ENCODE data around the gene AP5Z1. TPM values are rescaled to one million over a fixed set of nuclear protein-coding genes. Genes with fewer than 3 reads are reported as not detected.

AP5Z1 gene
- total and polyA plus RNA-seq, 11 donors: 8.4 to 31.9 (median 13.4) TPM

DNA sequence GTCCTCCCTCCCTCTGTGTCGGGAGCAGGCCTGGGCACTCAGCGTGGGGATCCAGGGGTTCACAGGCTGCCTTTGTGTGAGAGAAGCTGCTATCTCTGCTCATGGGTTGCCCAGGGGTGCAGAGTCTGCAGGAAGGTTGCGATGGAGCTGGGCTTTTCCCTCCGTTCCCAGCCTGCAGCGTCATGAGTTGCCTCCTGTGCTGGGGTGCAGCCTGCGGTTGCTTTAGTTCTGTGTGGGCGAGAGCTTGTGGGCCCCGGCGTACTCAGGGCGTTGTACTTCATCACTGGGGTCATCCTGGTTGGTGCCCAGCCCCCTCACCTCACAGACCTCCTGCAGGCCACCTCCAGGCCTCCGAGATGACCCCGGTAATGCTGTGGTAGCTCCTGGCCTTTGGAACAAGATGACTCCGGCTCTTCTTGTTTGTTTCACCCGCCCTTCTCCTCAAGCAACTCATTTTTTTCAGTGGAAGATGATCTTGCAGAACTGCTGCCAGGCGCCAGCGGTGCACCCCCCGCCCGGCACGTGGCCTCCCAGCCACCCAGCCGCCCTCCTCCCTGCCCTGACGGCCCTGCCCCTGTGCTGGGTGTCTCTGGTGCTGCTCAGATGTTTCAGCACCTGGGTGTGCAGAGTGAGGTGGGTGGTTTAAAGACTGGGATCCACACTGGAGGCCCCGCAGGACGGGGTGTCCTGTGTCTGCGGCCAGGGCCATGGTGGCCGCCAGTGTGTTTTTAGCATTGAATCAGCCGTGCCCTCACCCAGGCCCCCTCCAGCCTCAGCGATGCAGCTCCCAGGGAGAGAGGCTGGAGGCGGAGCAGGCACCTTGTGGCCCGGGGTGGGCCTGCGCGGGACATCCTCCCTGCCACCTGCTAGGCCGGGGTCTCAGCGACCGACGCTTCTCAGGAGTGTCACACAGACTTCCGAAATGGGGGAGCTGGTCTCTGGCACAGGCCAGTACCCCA lies 7.2 kb downstream of the AP5Z1 start:
- H3K27me3 ChIP-seq: no peaks in the 10 kb centered on the region
- no peaks in the 10 kb centered on the region for H3K9me3 ChIP-seq
- ATAC-seq: no peak
- TF ChIP-seq, protein P1, sequence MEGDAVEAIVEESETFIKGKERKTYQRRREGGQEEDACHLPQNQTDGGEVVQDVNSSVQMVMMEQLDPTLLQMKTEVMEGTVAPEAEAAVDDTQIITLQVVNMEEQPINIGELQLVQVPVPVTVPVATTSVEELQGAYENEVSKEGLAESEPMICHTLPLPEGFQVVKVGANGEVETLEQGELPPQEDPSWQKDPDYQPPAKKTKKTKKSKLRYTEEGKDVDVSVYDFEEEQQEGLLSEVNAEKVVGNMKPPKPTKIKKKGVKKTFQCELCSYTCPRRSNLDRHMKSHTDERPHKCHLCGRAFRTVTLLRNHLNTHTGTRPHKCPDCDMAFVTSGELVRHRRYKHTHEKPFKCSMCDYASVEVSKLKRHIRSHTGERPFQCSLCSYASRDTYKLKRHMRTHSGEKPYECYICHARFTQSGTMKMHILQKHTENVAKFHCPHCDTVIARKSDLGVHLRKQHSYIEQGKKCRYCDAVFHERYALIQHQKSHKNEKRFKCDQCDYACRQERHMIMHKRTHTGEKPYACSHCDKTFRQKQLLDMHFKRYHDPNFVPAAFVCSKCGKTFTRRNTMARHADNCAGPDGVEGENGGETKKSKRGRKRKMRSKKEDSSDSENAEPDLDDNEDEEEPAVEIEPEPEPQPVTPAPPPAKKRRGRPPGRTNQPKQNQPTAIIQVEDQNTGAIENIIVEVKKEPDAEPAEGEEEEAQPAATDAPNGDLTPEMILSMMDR (IDR thresholded peaks at IDR 0.05): no peak
- no peak for TF ChIP-seq POLR2A (IDR thresholded peaks at IDR 0.05)
- peak in 1 of 5 donors; percentile 5 for DNase-seq
- no peak overlapping the region for H3K4me3 ChIP-seq
- H3K36me3 ChIP-seq: peaks cover 0 to 85% (median 70%) of the 10 kb centered on the region in 9 donors
- WGBS, 4 donors: 93 to 94% (median 94%) methylated on average over 28 to 36 of the region's 36 CpGs
- intact Hi-C loops (cut with DNase I): no loop called here
- H3K4me1 ChIP-seq: peaks cover 0 to 21% (median 1%) of the 10 kb centered on the region in 12 donors
- no peak overlapping the region for H3K27ac ChIP-seq

DNA sequence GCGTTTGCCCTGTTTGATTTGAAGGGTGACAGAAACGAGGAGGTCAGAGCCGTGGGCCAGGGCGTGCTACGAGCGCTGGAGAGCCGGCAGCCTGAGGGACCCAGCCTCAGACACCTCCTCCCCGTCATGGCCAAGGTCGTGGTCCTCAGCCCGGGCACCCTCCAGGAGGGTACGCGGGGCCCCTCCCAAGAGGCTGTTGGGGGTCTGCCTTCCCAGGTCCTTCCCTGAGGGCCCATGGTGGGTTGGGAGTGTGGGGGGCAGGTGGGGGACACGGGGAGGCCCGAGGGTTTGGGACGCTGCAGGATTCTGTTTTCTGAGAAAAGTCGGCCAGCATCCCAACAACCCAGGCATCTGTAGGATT lies 7.8 kb downstream of the AP5Z1 start:
- Histone ChIP-seq H3K4me3 (no peak overlapping the region), H3K27me3 (no peaks in the 10 kb centered on the region), H3K4me1 (peaks cover 0 to 15% (median 0%) of the 10 kb centered on the region in 12 donors), H3K9me3 (no peaks in the 10 kb centered on the region), H3K36me3 (peaks cover 0 to 86% (median 72%) of the 10 kb centered on the region in 9 donors), H3K27ac (no peak overlapping the region)
- intact Hi-C loops (cut with DNase I): no loop called here
- DNase-seq (no peak), ATAC-seq (no peak)
- TF ChIP-seq, protein P1 (IDR thresholded peaks at IDR 0.05): no peak
- no peak for TF ChIP-seq POLR2A (IDR thresholded peaks at IDR 0.05)
- WGBS, 4 donors: 85 to 97% (median 92%) methylated on average over 11 to 16 of the region's 16 CpGs

DNA sequence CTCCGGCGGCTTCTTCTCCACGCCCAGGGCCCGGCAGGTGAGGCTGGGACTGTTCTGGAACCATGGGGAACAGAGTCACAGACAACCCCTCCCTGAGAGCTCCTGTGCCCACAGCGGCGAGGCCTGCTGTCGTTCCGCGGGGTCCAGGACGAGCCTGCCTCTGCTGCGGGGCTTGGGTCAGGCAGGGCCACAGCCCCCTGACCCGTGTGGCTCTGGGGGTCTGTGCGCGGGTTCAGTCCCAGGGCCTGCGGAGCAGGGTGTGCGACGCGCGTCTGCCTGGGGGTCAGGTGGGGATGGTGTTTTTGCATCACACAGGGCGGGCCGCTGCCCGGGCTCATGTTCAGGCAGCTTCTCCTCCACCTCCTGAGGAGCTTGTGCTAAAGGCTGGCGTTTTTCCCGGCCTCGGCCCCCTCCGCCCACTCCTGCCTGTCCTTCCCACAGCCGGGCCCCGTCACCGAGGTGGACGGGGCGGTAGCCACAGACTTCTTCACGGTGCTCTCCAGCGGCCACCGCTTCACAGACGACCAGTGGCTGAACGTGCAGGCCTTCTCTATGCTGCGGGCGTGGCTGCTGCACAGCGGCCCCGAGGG lies 8.4 kb downstream of the AP5Z1 start:
- H3K4me3 ChIP-seq: no peak overlapping the region
- H3K9me3 ChIP-seq: no peaks in the 10 kb centered on the region
- DNase-seq (peak in 1 of 5 donors; percentile 14), ATAC-seq (peak in 2 of 4 donors; percentile 3 to 5)
- H3K36me3 ChIP-seq: peaks cover 0 to 90% (median 76%) of the 10 kb centered on the region in 9 donors
- WGBS, 4 donors: 81 to 89% (median 88%) methylated on average over 20 to 40 of the region's 40 CpGs
- TF ChIP-seq, protein P1 (IDR thresholded peaks at IDR 0.05): no peak
- TF ChIP-seq POLR2A (IDR thresholded peaks at IDR 0.05): no peak
- no peaks in the 10 kb centered on the region for H3K27me3 ChIP-seq
- intact Hi-C loops (cut with DNase I): no loop called here
- H3K4me1 ChIP-seq: peaks cover 0 to 13% (median 0%) of the 10 kb centered on the region in 12 donors
- H3K27ac ChIP-seq: no peak overlapping the region

DNA sequence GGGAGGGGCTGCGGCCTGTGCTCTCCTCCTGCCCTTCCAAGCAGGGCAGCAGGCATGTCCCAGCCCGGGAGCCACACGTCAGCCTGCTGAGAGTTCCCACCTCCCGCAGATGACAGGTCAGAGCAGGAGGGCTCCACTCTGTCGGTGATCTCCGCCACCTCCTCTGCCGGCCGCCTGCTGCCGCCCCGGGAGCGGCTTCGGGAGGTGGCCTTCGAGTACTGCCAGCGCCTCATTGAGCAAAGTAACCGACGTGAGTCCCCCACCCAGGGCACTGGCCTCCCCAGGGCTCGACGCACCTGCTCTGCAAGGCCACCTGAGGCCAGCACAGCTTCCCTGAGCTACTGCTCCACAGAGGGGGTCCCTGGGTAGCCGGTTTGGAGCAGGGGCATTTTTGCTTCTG lies 9.4 kb downstream of the AP5Z1 start:
- peak in 3 of 5 donors; percentile 67 to 72 (median 72) for DNase-seq
- intact Hi-C loops (cut with DNase I): no loop called here

More for the DNA sequence above, 9.4 kb downstream of the AP5Z1 start:
- Histone ChIP-seq H3K27me3 (no peaks in the 10 kb centered on the region), H3K27ac (peak overlapping the region in 1 of 12 donors; percentile 15), H3K9me3 (no peaks in the 10 kb centered on the region), H3K36me3 (peaks cover 0 to 98% (median 81%) of the 10 kb centered on the region in 9 donors), H3K4me3 (no peak overlapping the region), H3K4me1 (peaks cover 0 to 13% (median 0%) of the 10 kb centered on the region in 12 donors)
- 38 to 67% (median 54%) methylated on average over 5 to 19 of the region's 19 CpGs for WGBS, 4 donors
- peak; percentile 68 to 83 (median 76) for ATAC-seq
- TF ChIP-seq, protein P1 (IDR thresholded peaks at IDR 0.05): no peak
- TF ChIP-seq POLR2A (IDR thresholded peaks at IDR 0.05): no peak

All from heart left ventricle (tissue), 16 donors.